SK-N-SH (cell line): ENCODE results near the gene FBLIM1. TPM values are rescaled to one million over a fixed set of nuclear protein-coding genes. Genes with fewer than 3 reads are reported as not detected.

Source experiments
- CTCF ChIA-PET: fragments of 300-600, 350-600 bp; formaldehyde crosslinking; extraction: SDS; loops from one replicate; lab custom pipeline; 2021; lab: Yijun Ruan, JAX
- POLR2A ChIA-PET: fragments of 350-600 bp; sonication (Branson Sonifier 250); formaldehyde crosslinking; extraction: SDS; loops from one replicate; lab custom pipeline; 2020; ENCODE audit warnings: antibody characterized with exemption, inconsistent platforms; lab: Yijun Ruan, JAX
- DNase-seq: peaks from one replicate; pipeline ENCODE4 v3.0.0; 2012
- H2AFZ ChIP-seq: fragments of 200-600 bp; sonication (generic); 2 replicates; pipeline ENCODE4 v1.8.1; 2016; ENCODE audit warnings: antibody characterized with exemption, mild to moderate bottlenecking, low read depth
- H3F3A ChIP-seq: fragments of 200-600 bp; sonication (generic); replicated peaks from 2 replicates; pipeline ENCODE3; 2016; ENCODE audit warnings: antibody characterized with exemption, mild to moderate bottlenecking; ENCODE audit not compliant: insufficient read depth
- H3K27ac ChIP-seq, 2 experiments: fragments of 200-500 bp in 1 of 2; fragments of 200-600 bp in 1 of 2; sonication (Bioruptor generic) in 1 of 2; sonication (generic), shearing (Covaris generic) in 1 of 2; 2 replicates each; pipeline versions ENCODE4 v1.5.1 to v1.6.1; 2014 to 2016; ENCODE audit warnings: low read depth in 2 of 2, inconsistent platforms in 1 of 2, low read length in 1 of 2, mild to moderate bottlenecking in 1 of 2, mixed read lengths in 1 of 2
- H3K27me3 ChIP-seq: fragments of 200-600 bp; sonication (generic), shearing (Covaris generic); 2 replicates; pipeline ENCODE4 v1.6.1; 2016; ENCODE audit warnings: mixed run types; ENCODE audit not compliant: insufficient read depth
- H3K36me3 ChIP-seq, 2 experiments: fragments of 200-500 bp in 1 of 2; fragments of 200-600 bp in 1 of 2; sonication (Bioruptor generic) in 1 of 2; sonication (generic) in 1 of 2; replicated peaks in 1 of 2; 2 replicates each; pipeline versions ENCODE3 to v1.5.1; 2014 to 2016; ENCODE audit warnings: low read length in 1 of 2, mild to moderate bottlenecking in 1 of 2; ENCODE audit not compliant: insufficient read depth in 2 of 2, control insufficient read depth in 1 of 2
- H3K4me1 ChIP-seq, 2 experiments: fragments of 200-500 bp in 1 of 2; fragments of 200-600 bp in 1 of 2; sonication (Bioruptor generic) in 1 of 2; sonication (generic), shearing (Covaris generic) in 1 of 2; 2 replicates each; pipeline versions ENCODE4 v1.5.1 to v1.6.1; 2014 to 2016; ENCODE audit warnings: low read depth in 1 of 2, low read length in 1 of 2, mixed run types in 1 of 2; ENCODE audit not compliant: insufficient read depth in 2 of 2, control insufficient read depth in 1 of 2
- H3K4me2 ChIP-seq: fragments of 200-600 bp; sonication (generic), shearing (Covaris generic); 2 replicates; pipeline ENCODE4 v1.6.1; 2017; ENCODE audit warnings: mixed run types
- H3K4me3 ChIP-seq, 2 experiments: fragments of 200-500 bp in 1 of 2; fragments of 200-600 bp in 1 of 2; sonication (Bioruptor generic) in 1 of 2; sonication (generic), shearing (Covaris generic) in 1 of 2; 2 replicates each; pipeline versions ENCODE4 v1.5.1 to v1.8.1; 2014 to 2016; ENCODE audit warnings: low read depth in 2 of 2, inconsistent platforms in 1 of 2, low read length in 1 of 2, mild to moderate bottlenecking in 1 of 2, mixed read lengths in 1 of 2, moderate library complexity in 1 of 2
- H3K79me2 ChIP-seq: fragments of 200-600 bp; sonication (generic); 2 replicates; pipeline ENCODE4 v1.8.1; 2017; ENCODE audit warnings: mild to moderate bottlenecking; ENCODE audit not compliant: insufficient read depth
- H3K9ac ChIP-seq: fragments of 200-600 bp; sonication (generic); 2 replicates; pipeline ENCODE4 v1.6.1; 2017; ENCODE audit warnings: mixed run types
- H3K9me2 ChIP-seq: fragments of 200-600 bp; sonication (generic); 2 replicates; pipeline ENCODE4 v1.6.1; 2017; ENCODE audit warnings: mixed run types
- H3K9me3 ChIP-seq: fragments of 200-600 bp; sonication (generic); 2 replicates; pipeline ENCODE4 v1.6.1; 2017; ENCODE audit warnings: mixed run types, mild to moderate bottlenecking, moderate library complexity
- H4K20me1 ChIP-seq: fragments of 200-600 bp; sonication (generic); 2 replicates; pipeline ENCODE4 v1.6.1; 2017; ENCODE audit warnings: mild to moderate bottlenecking, mixed run types; ENCODE audit not compliant: insufficient read depth
- CHD2 ChIP-seq: fragments of 150-350 bp; IDR thresholded peaks from 2 replicates; pipeline ENCODE4 v1.6.1; 2018; ENCODE audit warnings: low read length; ENCODE audit not compliant: partially characterized antibody
- CTCF ChIP-seq: fragments of 200-600 bp; sonication (generic); IDR thresholded peaks from 2 replicates; pipeline ENCODE4 v1.6.1; 2017; ENCODE audit warnings: antibody characterized with exemption, mild to moderate bottlenecking, moderate library complexity
- ELF1 ChIP-seq: IDR thresholded peaks from 2 replicates; pipeline ENCODE4 v1.4.0; 2012
- EZH2phosphoT487 ChIP-seq: fragments of 200-600 bp; sonication (generic); IDR thresholded peaks from 2 replicates; pipeline ENCODE4 v1.6.1; 2017; ENCODE audit warnings: low read depth, mixed run types, mild to moderate bottlenecking, antibody characterized with exemption, moderate library complexity, borderline replicate concordance
- FOSL2 ChIP-seq: IDR thresholded peaks from 2 replicates; pipeline ENCODE4 v1.4.0; 2012; ENCODE audit warnings: low read depth, mild to moderate bottlenecking, moderate library complexity, borderline replicate concordance
- FOXJ3 ChIP-seq: sonication (generic); formaldehyde crosslinking; IDR thresholded peaks from 2 replicates; pipeline ENCODE4 v1.5.1; 2020; ENCODE audit warnings: mild to moderate bottlenecking, missing genetic modification reagents
- FOXM1 ChIP-seq: IDR thresholded peaks from 2 replicates; pipeline ENCODE4 v1.4.0; 2012; ENCODE audit warnings: low read depth, mild to moderate bottlenecking
- IRF3 ChIP-seq: fragments of 150-350 bp; IDR thresholded peaks from 2 replicates; pipeline ENCODE4 v1.6.1; 2016; ENCODE audit warnings: mild to moderate bottlenecking, low read depth, low read length
- JUND ChIP-seq: IDR thresholded peaks from 2 replicates; pipeline ENCODE4 v1.4.0; 2012
- MAX ChIP-seq: IDR thresholded peaks from 2 replicates; pipeline ENCODE4 v1.4.0; 2012; ENCODE audit warnings: low read depth
- MEF2A ChIP-seq: IDR thresholded peaks from 2 replicates; pipeline ENCODE4 v1.4.0; 2012; ENCODE audit warnings: low read depth, borderline replicate concordance
- MXI1 ChIP-seq: IDR thresholded peaks from 2 replicates; pipeline ENCODE4 v1.6.1; 2012; ENCODE audit warnings: mild to moderate bottlenecking, low read depth, low read length, improper control_type of control experiment
- PBX3 ChIP-seq: IDR thresholded peaks from 2 replicates; pipeline ENCODE4; 2012
- POLR2AphosphoS5 ChIP-seq: IDR thresholded peaks from 2 replicates; pipeline ENCODE4 v1.6.1; 2012; ENCODE audit warnings: low read depth, low read length
- RAD21 ChIP-seq: IDR thresholded peaks from 2 replicates; pipeline ENCODE4 v1.6.1; 2012; ENCODE audit warnings: mild to moderate bottlenecking, low read length
- RFX5 ChIP-seq: IDR thresholded peaks from 2 replicates; pipeline ENCODE4 v1.6.1; 2012; ENCODE audit warnings: mild to moderate bottlenecking, improper control_type of control experiment, low read length
- TAF1 ChIP-seq: IDR thresholded peaks from 2 replicates; pipeline ENCODE4 v1.6.1; 2012; ENCODE audit warnings: low read depth, mild to moderate bottlenecking, low read length, moderate library complexity, borderline replicate concordance
- TCF12 ChIP-seq: IDR thresholded peaks from 2 replicates; pipeline ENCODE4 v1.4.0; 2012
- USF1 ChIP-seq: IDR thresholded peaks from 2 replicates; pipeline ENCODE4 v1.4.0; 2012; ENCODE audit warnings: low read depth, borderline replicate concordance
- USF2 ChIP-seq: fragments of 150-350 bp; IDR thresholded peaks from 2 replicates; pipeline ENCODE4 v1.6.1; 2017; ENCODE audit warnings: antibody characterized with exemption, low read length, low read depth, borderline replicate concordance
- YY1 ChIP-seq: IDR thresholded peaks from 2 replicates; pipeline ENCODE4 v1.4.0; 2012; ENCODE audit warnings: low read depth, mild to moderate bottlenecking
- WGBS: methylation state at CpG from one replicate; pipeline ENCODE4 v1.1.6; 2017; ENCODE audit warnings: low lambda C conversion rate; 5-methylcytosine and 5-hydroxymethylcytosine counted together
- polyA plus RNA-seq, 3 experiments: library from polyadenylated mRNA; depleted of rRNA; stranded (reverse); fragments of >200 nt; gene quantifications; 2 replicates each; pipeline ENCODE4 v1.2.3, GENCODE V29; 2012

FBLIM1 gene
- polyA plus RNA-seq, 1 of the 3 experiments (the other 2 are of a cell fraction) = 89.8 TPM

GRCh38 chr1:15820478-15820877 lies 61.9 kb downstream of the FBLIM1 start:
- CTCF ChIA-PET = interaction anchor here (2.5 kb wide), 1 partner anchor 29 kb away, joined by 6 read pairs; no protein-coding TSS in a partner anchor
- H3K36me3 ChIP-seq = no peaks in the 10 kb centered on the region
- POLR2A ChIA-PET = no interaction called here
- H3F3A ChIP-seq = no peaks in the 10 kb centered on the region
- H3K27me3 ChIP-seq = no peaks in the 10 kb centered on the region
- H3K4me2 ChIP-seq = no peak overlapping the region
- H3K9me3 ChIP-seq = no peaks in the 10 kb centered on the region
- H3K79me2 ChIP-seq = no peaks in the 10 kb centered on the region
- TF ChIP-seq POLR2AphosphoS5 (no peak), IRF3 (no peak), FOXM1 (no peak), FOSL2 (no peak), EZH2phosphoT487 (no peak), MEF2A (no peak), CHD2 (no peak), JUND (no peak), RAD21 (no peak), CTCF (no peak), YY1 (no peak), TCF12 (no peak), MAX (no peak), TAF1 (no peak), RFX5 (no peak)
- no peak overlapping the region for H2AFZ ChIP-seq
- no peaks in the 10 kb centered on the region for H4K20me1 ChIP-seq
- no peak overlapping the region for H3K9ac ChIP-seq
- no peak for DNase-seq
- H3K27ac ChIP-seq = no peak overlapping the region
- 78% methylated on average over 3 of the region's 3 CpGs for WGBS
- no peaks in the 10 kb centered on the region for H3K4me1 ChIP-seq
- H3K4me3 ChIP-seq = no peak overlapping the region
- H3K9me2 ChIP-seq = no peaks in the 10 kb centered on the region

- no peaks in the 10 kb centered on the region for H3K27me3 ChIP-seq
- DNase-seq = no peak
- no peak overlapping the region for H2AFZ ChIP-seq
- no peak overlapping the region for H3K9ac ChIP-seq
- CTCF ChIA-PET = interaction anchor here (1.3 kb wide), 1 partner anchor 10 kb away, joined by 5 read pairs; no protein-coding TSS in a partner anchor
- H3K79me2 ChIP-seq = no peaks in the 10 kb centered on the region
- H3K4me3 ChIP-seq = no peak overlapping the region
- no peaks in the 10 kb centered on the region for H4K20me1 ChIP-seq
- no peak for TF ChIP-seq USF1
- no peak for TF ChIP-seq EZH2phosphoT487
- no peak for TF ChIP-seq FOXJ3 (CRISPR knock-in tag)
- TF ChIP-seq MXI1 = no peak
- TF ChIP-seq MEF2A = no peak
- no peak for TF ChIP-seq TCF12
- no peak for TF ChIP-seq CTCF
- TF ChIP-seq YY1 = no peak
- no peak for TF ChIP-seq PBX3
- no peak for TF ChIP-seq USF2
- no peak for TF ChIP-seq ELF1
- TF ChIP-seq, all 33 proteins: peak for 0
- no peaks in the 10 kb centered on the region for H3K36me3 ChIP-seq
- H3K4me1 ChIP-seq = no peaks in the 10 kb centered on the region
- H3K9me2 ChIP-seq = no peaks in the 10 kb centered on the region
- no peak overlapping the region for H3K27ac ChIP-seq
- no peak overlapping the region for H3K4me2 ChIP-seq
- POLR2A ChIA-PET = no interaction called here
- peaks cover 3% of the 10 kb centered on the region for H3F3A ChIP-seq
- H3K9me3 ChIP-seq = no peaks in the 10 kb centered on the region
Measured at GRCh38 chr1:15825800-15826199, 67.2 kb downstream of the FBLIM1 start.
